ENCODE measurements around the gene SCEL. TPM values are rescaled to one million over a fixed set of nuclear protein-coding genes. Genes with fewer than 3 reads are reported as not detected.

SCEL gene
- total and polyA plus RNA-seq, 2 of the 4 experiments (the other 2 are of a cell fraction): not detected

DNA sequence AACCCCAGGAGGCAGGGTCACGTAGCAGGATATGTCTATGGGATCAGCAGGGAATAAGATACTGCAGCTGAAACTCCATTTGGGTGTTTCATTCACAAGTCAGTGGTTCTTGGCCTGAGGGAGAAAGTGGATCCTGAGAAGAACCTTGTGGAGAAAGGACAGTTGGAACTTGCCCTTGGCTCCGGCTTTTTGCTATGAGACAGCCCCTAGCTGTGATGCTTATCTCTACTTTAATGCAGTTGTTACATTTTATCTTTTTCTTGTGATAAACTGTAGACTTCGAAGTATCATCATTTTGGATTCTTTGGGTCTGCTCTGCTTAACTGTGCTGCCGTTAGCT lies 6.0 kb upstream of the SCEL start:
- Histone ChIP-seq H3K4me3 (ENCODE audit: insufficient read depth, low read depth, low read length) (no peak overlapping the region), H2BK20ac (ENCODE audit: low read depth, low read length) (no peak overlapping the region), H4K91ac (ENCODE audit: insufficient read depth, low read depth, low read length) (no peak overlapping the region), H3K9ac (ENCODE audit: low read depth, low read length) (no peak overlapping the region), H3K79me1 (ENCODE audit: low read depth in 1 of 2, low read length in 2 of 2) (no peaks in the 10 kb centered on the region), H3K4me2 (ENCODE audit: low read depth, low read length) (no peak overlapping the region), H3K56ac (ENCODE audit: extremely low read depth, insufficient read depth, low read length) (no peak overlapping the region), H3K27ac (ENCODE audit: insufficient read depth, low read length) (no peak overlapping the region), H3K18ac (ENCODE audit: low read depth, low read length) (no peak overlapping the region), H3K4me1 (ENCODE audit: control insufficient read depth, insufficient read depth, low read length) (no peaks in the 10 kb centered on the region), H3K14ac (replicated peaks; ENCODE audit: low read depth, low read length) (no peak overlapping the region), H3K27me3 (ENCODE audit: control insufficient read depth, insufficient read depth, low read length) (no peaks in the 10 kb centered on the region), H2AFZ (replicated peaks; ENCODE audit: low read length, poor library complexity) (no peak overlapping the region), H2BK15ac (ENCODE audit: low read depth, low read length) (no peak overlapping the region), H4K5ac (ENCODE audit: low read depth, low read length) (no peak overlapping the region), H3K4ac (ENCODE audit: low read depth, low read length) (no peak overlapping the region), H2AK9ac (replicated peaks; ENCODE audit: low read depth, low read length, poor library complexity) (no peak overlapping the region), H3K36me3 (ENCODE audit: control insufficient read depth, insufficient read depth, low read length) (no peaks in the 10 kb centered on the region), H4K20me1 (ENCODE audit: insufficient read depth, low read length) (no peaks in the 10 kb centered on the region), H3K23ac (ENCODE audit: low read depth, low read length) (no peak overlapping the region), H4K8ac (ENCODE audit: low read depth in 2 of 2, low read length in 2 of 2) (no peak overlapping the region), H2AK5ac (ENCODE audit: low read depth, low read length) (no peak overlapping the region), H2BK5ac (ENCODE audit: low read depth, low read length, poor library complexity, severe bottlenecking) (no peak overlapping the region), H3K9me1 (ENCODE audit: insufficient read depth, low read length) (no peaks in the 10 kb centered on the region), H2BK120ac (ENCODE audit: low read depth, low read length) (no peak overlapping the region), H3K9me3 (ENCODE audit: control insufficient read depth, insufficient read depth, low read length) (no peaks in the 10 kb centered on the region)
- 20% methylated on average over 1 of the region's 4 CpGs; no CpG with 5 or more reads in 1 of the 2 experiments for WGBS, 2 experiments (ENCODE audit: extremely low coverage in 2 of 2, insufficient read length in 1 of 2)
- ChIA-PET POLR2A (ENCODE audit: unreplicated experiment) (no interaction called here), CTCF (no interaction called here)
- dilution Hi-C loops (cut with HindIII; ENCODE audit: low sequenced_read_pairs, unreplicated experiment) (no loop called here), in situ Hi-C loops (cut with MboI; ENCODE audit: low sequenced_read_pairs) (no loop called here), intact Hi-C loops (cut with micrococcal nuclease) (no loop called here)
- TF ChIP-seq MAZ (IDR thresholded peaks at IDR 0.05; ENCODE audit: borderline replicate concordance, low read depth, low read length) (no peak), RAD21 (IDR thresholded peaks at IDR 0.05; ENCODE audit: low read length) (no peak)
- DNase-seq (no peak), ATAC-seq (ENCODE audit: low read depth) (no peak)
- BruUV-seq (replicated peaks): no TSS peak

Data from IMR-90 (cell line).